ENCODE results near the gene FAM131B. TPM values are rescaled to one million over a fixed set of nuclear protein-coding genes. Genes with fewer than 3 reads are reported as not detected.
"Not testable (repeated sequence)": the region's sequence is repeated elsewhere in the genome, so short reads cannot be mapped to it uniquely, and the experiment has no call there.

FAM131B gene
- polyA plus RNA-seq, 12 donors: 1.6 to 10.3 (median 2.1) TPM; not detected in 1

DNA sequence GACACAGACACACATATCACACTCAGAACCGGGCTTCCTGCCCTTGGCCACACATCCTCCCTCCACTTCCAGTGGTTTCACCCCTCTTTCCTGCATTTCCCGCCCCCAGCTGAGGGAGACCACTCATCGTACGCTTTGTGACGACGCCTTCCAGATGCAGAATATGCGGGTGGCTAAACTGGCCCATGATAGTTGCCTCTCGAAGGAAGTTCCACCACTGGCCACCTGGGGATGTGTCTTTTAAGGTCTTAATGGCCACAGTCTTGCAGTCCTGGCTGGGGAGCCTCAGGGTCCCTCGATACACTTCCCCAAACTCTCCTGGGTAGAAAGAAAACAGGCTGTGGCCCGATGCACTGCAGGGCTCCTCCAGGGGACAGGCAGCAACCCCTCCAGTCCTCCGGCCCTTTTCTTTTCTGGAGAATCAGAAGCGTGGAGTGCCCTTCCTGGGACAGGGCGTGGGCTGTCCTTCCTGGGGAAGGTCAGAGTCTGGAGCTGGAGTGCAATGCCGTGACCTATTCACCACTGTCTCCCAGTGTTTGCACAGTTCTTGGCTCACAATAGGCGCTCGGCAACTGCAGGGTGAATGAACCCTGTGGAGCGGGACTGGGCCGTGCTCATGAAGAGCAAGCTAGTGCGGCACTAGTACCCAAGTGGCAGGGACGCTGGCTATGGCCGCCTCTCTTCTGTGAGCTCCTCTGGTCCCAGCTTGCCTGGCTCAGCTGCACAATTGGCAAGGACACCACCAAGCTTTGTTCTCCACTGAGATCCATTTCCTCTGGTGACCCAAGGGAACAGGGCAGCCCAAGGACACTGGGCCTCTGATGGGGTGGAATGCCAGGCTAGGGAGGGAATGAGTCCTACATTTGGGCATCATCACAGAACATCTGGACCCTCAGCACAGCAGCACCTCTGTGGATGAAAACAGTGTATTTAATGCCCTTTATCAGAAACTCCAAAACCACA is 33.0 kb upstream of the FAM131B start:
- DNase-seq: no peak

DNA sequence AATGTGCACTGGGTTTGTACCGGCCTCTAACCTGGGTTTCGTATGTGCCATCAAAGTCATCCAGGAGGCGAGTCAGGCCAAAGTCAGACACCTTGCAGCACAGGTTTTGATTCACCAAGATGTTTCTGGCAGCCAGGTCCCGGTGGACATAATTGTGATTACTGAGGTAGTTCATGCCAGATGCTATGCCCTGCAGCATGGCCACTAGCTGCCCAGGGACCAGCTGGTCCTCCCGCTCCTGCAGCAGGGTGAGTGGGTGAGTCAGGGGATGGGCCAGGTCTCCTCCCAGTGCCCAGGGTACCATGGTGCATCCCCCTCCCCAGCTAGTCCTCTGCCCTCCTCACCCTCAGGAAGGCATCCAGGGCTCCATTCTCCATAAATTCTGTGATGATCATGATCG is 32.3 kb upstream of the FAM131B start:
- no peak for DNase-seq

DNA sequence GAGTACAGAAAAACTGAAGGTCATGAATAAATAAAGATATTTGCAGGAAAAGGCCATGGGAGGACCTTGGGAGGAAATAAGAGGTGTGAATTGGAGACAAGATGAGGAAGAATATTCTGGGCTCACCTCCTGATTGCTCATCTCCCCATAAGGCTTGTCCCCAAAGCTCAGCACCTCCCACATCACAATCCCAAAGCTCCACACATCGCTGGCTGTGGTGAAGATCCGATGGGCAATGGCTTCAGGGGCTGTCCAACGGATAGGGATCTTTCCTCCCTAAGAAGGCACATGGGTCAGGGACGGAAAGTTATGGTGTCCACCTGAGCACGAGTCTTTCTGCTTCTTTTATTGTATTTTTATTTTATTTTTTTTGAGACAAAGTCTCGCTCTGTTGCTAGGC is 31.6 kb upstream of the FAM131B start:
- no peak for DNase-seq

DNA sequence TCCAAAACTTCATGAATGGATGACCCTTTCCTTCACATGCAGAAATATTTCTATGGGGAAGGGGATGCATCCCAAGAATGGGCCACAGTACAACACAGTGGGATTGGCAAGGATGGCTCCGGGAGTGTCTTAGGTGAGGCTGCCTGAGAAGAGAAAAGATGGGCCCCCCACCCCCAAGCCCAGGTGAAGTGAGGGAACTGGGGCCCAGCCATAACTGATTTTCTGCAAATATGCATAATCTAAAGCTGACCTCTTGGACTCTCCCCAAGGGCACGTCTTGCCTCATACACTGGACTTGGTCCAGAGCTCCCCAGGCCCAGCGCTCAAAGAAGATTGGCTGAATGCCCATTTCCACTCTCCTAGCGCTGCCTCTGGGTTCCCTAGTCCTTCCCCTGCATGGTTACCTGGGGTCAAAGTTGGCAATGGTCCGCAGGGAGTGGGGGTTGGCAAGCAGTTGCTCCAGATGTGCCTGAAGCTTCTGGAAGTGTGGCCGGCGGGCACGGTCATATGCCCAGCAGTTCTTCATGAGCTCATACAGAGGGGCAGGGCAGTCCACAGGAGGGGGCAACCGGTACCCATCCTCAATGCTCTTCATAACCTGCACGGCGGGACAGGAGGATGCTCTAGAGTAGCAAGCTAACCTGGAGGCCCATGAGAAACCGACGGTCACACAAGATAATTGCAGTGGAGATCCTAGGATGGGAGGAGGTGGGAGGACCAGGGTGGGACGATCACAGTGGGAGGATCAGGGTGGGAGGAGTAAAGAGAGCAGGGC is 30.9 kb upstream of the FAM131B start:
- no peak for DNase-seq

DNA sequence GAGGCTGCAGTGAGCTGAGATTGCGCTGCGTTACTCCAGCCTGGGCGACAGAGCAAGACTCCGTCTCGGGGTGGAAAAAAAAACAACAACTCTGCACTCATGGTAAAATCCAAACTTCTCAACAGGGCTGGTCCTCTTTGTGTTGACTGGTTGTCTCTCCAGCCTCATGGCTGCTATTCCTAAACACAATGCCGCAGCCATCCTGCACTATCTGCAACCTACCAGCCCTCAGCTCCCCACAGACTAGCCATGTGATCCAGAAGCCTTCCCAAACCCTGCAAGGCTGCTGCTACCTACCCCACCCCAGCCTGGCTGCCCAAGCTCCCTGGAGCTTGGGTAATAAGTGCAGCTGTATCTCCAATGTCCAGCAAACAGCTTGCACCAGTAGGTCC is 30.4 kb upstream of the FAM131B start:
- DNase-seq: no peak

DNA sequence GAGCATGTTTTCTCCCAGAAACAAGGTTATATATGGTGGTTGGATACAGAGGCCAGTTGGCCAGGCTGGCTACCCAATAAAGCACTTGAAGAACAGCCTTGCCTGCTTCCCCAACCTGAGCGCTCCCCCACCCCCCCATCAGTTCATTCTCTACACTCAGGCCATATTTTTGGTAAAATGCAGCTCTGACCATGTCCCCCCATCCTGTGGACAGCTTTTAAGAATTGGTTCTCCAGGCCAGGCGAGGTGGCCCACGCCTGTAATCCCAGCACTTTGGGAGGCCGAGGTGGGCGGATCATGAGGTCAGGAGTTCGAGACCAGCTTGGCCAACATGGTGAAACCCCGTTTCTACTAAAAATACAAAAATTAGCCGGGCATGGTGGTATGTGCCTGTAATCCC is 29.9 kb upstream of the FAM131B start:
- not testable (repeated sequence) for DNase-seq

DNA sequence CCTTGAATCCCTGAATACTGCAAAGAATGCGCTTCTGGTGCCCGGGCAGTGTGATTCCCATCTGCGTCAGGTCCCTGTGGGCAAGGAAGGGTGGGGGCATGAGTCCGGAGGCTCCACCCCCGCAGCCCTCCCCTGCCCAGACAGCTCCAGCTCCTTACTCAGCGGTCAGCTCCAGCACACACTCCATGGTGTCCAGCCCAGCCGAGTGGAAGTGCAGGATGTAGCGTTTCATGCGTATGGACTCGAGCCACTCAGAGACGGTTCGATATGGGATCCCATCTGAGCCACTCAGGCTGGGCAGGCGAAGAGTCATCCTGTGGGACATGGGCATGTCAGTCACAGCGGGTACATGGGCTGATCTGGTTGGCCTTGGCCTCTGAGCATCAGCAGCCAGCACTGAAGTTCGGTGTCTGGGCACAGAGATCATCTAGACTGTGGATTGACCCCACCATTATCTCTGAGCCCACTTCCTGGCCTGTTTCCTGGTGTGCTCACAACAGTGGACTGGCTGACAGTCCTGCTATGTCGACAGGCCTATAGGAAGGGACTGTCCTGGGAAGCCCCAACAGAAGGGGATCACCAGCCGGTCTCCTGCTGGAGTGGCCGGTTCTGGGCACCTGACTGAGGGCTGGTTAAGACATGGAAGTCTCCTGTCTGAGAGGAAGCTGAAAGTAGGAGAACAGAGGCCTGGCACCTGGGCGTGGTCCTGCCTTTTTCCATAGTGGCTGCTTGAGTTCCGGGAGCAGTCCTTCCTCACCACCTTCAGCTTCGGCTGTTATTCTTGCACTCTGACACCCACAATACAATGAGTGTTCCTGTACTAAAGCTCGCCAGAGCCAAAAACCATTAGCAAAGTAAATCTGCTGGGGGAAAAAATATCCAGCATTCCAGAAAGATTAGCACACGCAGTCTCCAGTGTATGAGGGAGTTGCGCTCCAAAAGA is 29.2 kb upstream of the FAM131B start:
- DNase-seq: peak; percentile 65

DNA sequence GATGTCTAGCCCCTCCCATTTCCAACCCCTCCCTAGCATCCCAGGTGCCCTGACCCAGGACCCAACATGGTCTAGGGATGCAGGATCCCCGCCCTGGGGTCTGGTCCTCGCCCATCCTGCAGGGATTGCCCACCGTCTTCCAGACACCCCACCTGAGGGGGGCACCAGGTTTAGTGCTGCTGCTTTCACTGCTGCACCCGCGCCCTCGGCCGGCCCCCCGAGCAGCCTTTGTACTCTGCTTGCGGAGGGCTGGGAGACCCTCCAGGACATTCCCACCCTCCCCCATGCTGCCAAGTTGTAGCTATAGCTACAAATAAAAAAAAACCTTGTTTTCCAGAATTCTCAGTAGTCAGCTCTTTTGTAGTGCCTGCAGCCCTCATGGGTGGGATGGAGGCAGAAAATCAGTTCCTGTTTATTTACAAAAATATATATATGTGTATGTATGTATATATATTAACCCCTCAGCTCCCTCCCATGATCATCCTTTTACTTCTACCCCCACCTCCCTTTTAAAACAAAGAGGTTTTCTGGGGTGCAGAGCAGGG is 28.3 kb upstream of the FAM131B start:
- no peak for DNase-seq

DNA sequence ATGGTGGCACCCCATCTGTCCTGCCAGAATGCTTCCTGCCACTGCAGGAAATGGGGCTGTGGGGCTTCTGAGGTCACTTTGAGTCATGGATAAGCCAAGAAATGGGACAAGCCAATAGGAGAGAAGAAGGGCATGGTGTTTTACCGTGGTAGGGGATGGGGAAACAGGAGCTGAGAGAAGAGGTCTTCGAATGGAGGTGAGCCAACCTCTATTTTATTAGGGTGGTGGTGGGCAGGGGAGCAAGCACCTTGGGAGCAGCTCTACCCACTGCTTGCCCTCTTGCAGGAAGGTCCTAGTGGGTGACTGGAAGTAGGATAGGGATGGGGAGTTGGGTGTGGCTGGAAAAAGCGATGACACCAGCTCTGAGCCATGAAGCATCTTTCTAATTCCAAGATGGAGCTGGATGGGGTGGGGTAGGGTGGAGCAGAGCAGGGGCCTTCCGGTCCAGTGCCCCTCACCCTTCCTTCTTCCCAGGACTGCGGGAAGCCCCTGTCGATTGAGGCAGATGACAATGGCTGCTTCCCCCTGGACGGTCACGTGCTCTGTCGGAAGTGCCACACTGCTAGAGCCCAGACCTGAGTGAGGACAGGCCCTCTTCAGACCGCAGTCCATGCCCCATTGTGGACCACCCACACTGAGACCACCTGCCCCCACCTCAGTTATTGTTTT is 27.7 kb upstream of the FAM131B start:
- no peak for DNase-seq

DNA sequence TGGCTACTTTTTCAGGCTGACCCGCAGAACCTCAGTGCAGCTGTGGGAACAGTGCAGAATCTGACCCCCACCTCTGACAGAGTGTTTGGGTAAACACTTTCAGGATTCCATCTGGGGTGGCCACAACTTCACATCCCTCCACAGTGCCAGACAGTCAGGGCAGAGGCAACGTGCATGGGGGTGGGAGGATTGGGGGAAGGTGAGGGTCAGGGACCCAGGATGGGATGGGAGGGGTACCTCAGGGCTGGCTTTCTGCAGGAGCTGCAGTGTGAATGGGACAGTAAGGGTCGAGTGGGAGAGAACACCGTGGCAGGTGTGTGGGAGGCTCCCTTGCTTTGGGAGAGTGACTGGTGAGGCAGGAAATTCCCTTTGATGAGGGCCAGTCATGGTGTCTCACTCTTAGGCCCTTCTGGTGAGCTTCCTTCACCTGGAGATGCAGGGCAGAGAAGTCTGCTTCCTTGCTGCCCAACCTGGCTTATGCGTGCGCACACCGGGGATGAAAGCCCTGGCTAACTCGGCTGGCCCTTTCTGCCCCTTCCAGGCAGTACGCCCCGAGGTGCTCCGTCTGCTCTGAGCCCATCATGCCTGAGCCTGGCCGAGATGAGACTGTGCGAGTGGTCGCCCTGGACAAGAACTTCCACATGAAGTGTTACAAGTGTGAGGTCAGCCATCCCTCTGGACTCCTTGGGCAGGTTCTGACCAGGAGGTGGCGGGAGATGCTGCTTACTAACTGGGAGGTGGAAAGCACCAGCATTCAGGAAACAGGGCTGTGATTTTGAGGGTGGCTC is 27.0 kb upstream of the FAM131B start:
- DNase-seq: no peak

DNA sequence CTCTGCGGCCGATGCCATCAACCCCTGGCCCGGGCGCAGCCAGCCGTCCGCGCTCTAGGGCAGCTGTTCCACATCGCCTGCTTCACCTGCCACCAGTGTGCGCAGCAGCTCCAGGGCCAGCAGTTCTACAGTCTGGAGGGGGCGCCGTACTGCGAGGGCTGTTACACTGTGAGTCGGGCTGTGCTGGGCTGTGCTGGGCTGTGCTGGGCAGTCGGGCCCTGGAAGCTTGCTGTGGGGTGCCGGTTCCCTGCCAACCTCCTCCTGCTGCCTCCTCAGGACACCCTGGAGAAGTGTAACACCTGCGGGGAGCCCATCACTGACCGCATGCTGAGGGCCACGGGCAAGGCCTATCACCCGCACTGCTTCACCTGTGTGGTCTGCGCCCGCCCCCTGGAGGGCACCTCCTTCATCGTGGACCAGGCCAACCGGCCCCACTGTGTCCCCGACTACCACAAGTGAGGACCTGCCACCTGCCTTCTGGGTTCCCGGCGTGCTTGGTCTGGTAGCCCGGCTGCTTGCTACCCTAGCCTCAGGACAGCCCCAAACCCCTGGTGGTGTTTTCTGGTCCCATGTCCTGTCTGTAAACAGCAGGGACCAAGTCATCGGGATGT is 26.1 kb upstream of the FAM131B start:
- no peak for DNase-seq

DNA sequence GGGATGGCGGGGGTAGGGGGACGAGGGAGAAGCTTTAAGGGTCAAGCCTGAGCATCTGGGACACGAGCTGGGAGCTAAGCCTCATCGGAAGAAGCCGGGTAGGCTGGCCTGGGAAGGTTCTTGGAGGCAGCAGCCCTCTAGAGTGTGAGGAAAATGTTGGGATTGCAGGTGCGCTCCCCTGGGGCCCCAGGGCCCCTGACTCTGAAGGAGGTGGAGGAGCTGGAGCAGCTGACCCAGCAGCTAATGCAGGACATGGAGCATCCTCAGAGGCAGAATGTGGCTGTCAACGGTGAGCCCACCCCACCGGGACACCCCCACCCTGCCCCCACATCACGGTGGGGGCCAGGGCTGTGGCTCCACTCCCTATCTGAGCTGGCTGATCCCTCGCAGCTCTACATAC is 25.5 kb upstream of the FAM131B start:
- no peak for DNase-seq

DNA sequence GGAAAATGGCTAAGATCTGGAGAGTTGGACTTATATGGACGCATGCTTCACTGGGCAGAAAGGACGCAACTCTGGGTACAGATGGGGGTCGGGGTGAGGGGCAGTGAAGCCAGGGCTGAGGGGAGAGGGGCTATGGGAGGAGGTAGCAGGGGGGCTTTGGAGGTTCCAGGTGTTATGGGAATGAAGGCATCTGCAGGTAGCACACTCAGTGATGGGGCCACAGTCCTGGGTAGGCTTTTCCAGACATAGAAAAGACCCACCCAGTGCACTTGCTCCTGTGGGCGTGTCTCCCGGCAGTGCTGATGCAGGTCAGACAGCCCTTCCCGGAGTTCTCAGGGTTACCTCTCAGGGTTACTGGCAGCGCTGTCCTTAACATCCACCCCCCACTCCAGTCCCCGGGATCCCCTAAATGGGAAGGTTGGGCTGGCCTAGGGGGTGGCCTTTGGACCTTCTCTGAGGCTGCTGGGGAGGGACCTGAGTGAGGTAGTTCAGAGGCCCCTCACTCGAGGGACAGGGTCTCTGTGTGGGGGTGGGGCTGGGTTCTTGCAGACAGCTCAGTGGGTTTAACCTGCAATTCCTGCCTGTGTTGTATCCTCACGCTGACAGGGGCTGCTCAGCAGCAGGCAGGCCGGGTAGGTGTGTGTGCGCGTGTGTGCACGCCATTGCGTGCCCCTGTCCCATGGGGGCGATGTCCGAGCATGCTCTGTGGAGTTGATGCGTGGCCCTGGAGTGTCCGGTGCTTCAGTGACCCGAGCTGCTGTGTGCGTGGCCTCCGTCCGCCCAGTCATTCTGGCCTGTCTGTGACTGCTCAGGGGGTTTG is 24.9 kb upstream of the FAM131B start:
- no peak for DNase-seq

DNA sequence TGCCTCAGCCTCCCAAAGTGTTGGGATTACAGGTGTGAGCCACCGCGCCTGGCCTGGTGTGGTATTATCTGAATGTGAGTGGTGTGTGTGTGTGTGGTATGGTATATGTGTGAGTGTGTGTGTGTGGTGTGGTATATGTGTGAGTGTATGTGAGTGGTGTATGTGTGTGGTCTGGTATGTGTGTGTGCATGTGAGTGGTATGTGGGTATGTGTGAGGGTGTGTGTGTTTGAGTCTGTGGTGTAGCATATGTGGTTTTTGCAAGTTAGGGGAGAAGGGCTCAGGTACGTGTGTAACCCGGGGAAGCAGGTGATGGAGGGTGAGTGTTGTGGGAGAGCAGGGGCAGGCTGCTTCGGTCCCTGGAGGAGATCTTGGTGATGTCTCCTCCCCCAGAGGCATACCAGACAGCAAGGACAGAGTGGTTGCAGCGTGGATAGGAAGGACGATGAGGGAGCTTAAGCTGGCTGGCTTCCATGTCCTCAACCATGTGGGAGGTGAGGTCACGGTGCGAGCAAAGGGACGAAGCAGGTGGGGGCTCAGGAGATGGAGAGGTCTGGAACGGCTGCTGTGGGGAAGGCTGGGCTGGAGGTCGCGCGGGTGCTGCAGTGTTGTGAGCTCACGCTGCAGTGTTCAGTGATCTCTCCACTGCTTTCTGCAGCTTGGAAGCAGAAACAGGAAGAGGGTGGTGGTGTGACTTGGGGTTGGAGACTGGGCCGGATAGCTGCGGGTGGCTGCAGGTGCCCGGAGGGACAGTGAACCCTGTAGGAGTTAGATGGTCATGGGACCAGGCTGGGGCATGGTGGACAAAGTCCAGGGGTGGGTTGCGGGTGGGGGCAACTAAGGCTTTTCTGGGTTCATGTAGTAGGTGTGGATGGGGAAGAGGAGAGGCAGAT is 23.6 kb upstream of the FAM131B start:
- DNase-seq: no peak

DNA sequence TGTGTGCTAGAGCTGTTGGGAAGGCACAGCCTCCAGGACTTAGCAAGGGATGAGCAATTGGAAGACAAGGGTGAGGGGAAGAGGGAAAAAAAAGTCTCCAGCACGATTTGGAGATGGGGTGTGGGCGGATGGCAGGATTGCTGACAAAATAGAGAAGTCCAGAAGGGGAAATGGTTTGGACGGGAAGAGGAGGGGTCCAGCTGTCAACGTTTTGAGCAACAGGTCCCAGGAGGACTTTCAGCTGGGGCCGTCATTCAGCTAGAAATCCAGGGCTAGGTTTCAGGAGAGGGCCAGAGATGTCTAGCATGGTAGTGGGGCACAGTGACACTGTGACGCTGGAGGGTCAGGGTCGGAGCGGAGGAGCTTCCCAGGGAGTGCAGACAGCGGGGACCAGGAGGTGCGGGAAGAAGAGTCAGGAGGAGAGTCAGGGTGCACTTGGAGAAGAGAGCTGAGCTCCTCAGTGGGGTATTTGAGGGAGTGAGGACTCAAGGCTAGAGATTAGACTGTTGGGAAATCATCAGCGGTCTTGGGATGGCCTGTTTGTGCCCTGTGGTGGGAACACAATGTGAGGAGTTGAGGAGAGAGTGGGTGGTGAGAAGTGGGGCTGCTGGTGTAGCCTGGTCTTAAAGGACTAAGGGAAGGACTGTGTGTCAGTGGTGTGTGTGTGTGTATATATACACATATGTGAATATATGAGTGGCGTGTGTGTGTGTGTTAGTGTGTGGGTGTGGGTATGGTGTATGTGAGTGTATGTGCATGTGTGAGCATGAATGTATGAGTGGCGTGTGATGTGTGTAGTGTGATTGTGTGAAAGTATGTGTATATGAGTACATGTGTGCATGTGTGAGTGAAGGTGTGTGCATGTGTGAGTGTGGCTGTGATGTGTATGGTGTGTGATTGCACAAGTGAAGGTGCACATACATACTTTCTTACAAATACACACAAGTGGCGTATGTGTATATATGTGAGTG is 22.4 kb upstream of the FAM131B start:
- DNase-seq: no peak

DNA sequence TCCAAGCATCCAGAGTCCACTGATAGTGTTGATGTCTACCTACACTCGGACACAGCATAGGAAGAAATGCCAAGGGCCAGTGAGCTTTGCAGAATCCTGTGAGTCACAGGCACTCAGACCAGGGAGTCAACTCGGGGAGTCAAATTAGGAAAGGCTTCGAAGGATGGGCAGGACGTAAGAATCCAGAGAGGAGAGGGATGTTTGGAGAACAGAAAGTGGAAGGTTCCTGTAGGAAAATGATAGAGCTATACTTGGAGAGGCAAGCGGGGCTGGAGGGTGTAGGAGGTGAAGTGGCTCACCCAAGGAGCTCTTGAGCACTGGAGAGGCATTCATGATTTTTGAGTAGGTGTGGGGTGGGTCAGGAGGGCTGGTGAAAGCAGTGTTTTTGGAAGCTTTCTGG is 21.6 kb upstream of the FAM131B start:
- DNase-seq: no peak

DNA sequence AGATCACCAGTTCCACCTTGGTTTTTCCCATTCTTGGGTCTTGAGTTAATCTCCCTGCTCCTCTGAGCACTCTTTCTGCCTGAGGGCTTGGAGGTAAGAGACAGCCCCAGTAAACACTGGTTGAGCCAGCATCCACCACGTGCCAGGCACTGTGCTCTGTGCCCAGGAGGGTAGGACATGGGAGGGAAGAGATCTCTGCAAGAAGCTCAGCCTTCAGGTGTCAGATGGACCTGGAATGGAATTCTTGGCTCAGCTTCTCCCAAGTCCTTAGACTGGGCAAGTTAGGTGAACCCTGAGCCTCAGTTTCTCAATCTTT is 21.1 kb upstream of the FAM131B start:
- DNase-seq: no peak
